Hematopoietic multipotent progenitor cell treated with erythropoietin and hydrocortisone succinate and interleukin-3 and kit ligand, for 4 days (in vitro differentiated cells): Measurements from ENCODE around the gene CYP20A1.
"Not testable (repeated sequence)": the region's sequence is repeated elsewhere in the genome, so short reads cannot be mapped to it uniquely, and the experiment has no call there.

Experiments
- DNase-seq: peaks from one replicate; pipeline ENCODE4 v3.0.0-alpha.2; 2015

CYP20A1 gene

GRCh38 chr2:203238704-203239526, at the start of gene CYP20A1:
Gene CYP20A1 (plus strand): TSS chr2:203239018. CDS start chr2:203239063, 45 bp downstream.
- DNase-seq = peak; percentile 98

- DNase-seq = not testable (repeated sequence)
These were observed 48.3 kb upstream of the CYP20A1 start for GRCh38 chr2:203190547-203190946.

GRCh38 chr2:203191026-203191425, 47.8 kb upstream of the CYP20A1 start:
- DNase-seq = not testable (repeated sequence)

- no peak for DNase-seq
These were observed 46.9 kb upstream of the CYP20A1 start for GRCh38 chr2:203191961-203192360.

GRCh38 chr2:203195331-203196036, 43.3 kb upstream of the CYP20A1 start:
- DNase-seq = no peak

GRCh38 chr2:203200866-203201265, 38.0 kb upstream of the CYP20A1 start:
- DNase-seq = no peak

GRCh38 chr2:203201426-203201825, 37.4 kb upstream of the CYP20A1 start:
- DNase-seq = no peak

- no peak for DNase-seq
These were observed 29.3 kb upstream of the CYP20A1 start for GRCh38 chr2:203209538-203209937.

GRCh38 chr2:203225423-203226039, 13.3 kb upstream of the CYP20A1 start:
- DNase-seq = peak; percentile 62

- DNase-seq = not testable (repeated sequence)
These were observed 9.1 kb upstream of the CYP20A1 start for GRCh38 chr2:203229674-203230073.

- DNase-seq = peak; percentile 12
These were observed 1.2 kb upstream of the CYP20A1 start for GRCh38 chr2:203237346-203238238.

GRCh38 chr2:203238292-203238703, 520 bp upstream of the CYP20A1 start:
- no peak for DNase-seq

GRCh38 chr2:203240491-203240890, 1.7 kb downstream of the CYP20A1 start:
- DNase-seq = peak; percentile 31

- DNase-seq = no peak
These were observed 3.7 kb downstream of the CYP20A1 start for GRCh38 chr2:203242518-203242917.

GRCh38 chr2:203246646-203247045, 7.8 kb downstream of the CYP20A1 start:
- DNase-seq = peak; percentile 66

- no peak for DNase-seq
These were observed 14.0 kb downstream of the CYP20A1 start for GRCh38 chr2:203252818-203253217.

GRCh38 chr2:203253422-203254095, 14.7 kb downstream of the CYP20A1 start:
- not testable (repeated sequence) for DNase-seq

GRCh38 chr2:203261326-203262159, 22.7 kb downstream of the CYP20A1 start:
- no peak for DNase-seq

GRCh38 chr2:203279288-203279687, 40.5 kb downstream of the CYP20A1 start:
- no peak for DNase-seq

GRCh38 chr2:203280428-203281064, 41.7 kb downstream of the CYP20A1 start:
- no peak for DNase-seq
